T-helper 17 cell (primary cell): ENCODE data around the gene PTGDS. TPM values are rescaled to one million over a fixed set of nuclear protein-coding genes. Genes with fewer than 3 reads are reported as not detected.
A peak's percentile ranks its signal among the peaks of the same experiment; 100 is the strongest.

Experiments used
- ATAC-seq: fragments of 150-1000 bp; cut with Tn5 transposase; 2 replicates; pipeline ENCODE4 v1.10.0; 2021; ENCODE audit warnings: mild to moderate bottlenecking, moderate library complexity
- DNase-seq, 3 donors: peaks; one replicate each; pipeline versions ENCODE4 v3.0.0 to v3.0.0-alpha.2; 2020 to 2021
- H3K9me3 ChIP-seq: one replicate; pipeline ENCODE4 v1.7.0; 2013; ENCODE audit warnings: low read length, mild to moderate bottlenecking; ENCODE audit not compliant: control insufficient read depth, poor library complexity, severe bottlenecking
- H3K27ac Mint-ChIP-seq: one replicate; pipeline ENCODE4 v1.8.0; 2022; ENCODE audit warnings: mild to moderate bottlenecking, moderate library complexity, mixed read lengths
- H3K27me3 Mint-ChIP-seq: one replicate; pipeline ENCODE4 v1.8.0; 2022; ENCODE audit warnings: mixed read lengths
- H3K36me3 Mint-ChIP-seq: one replicate; pipeline ENCODE4 v1.8.0; 2022; ENCODE audit warnings: low read depth, mixed read lengths
- H3K4me1 Mint-ChIP-seq: one replicate; pipeline ENCODE4 v1.8.0; 2022; ENCODE audit warnings: mild to moderate bottlenecking, mixed read lengths
- H3K4me3 Mint-ChIP-seq: one replicate; pipeline ENCODE4 v1.8.0; 2022; ENCODE audit warnings: mild to moderate bottlenecking, moderate library complexity, mixed read lengths
- total RNA-seq, 4 donors: library from RNA in 2 of 4; stranded (reverse) in 2 of 4; gene quantifications; one replicate each; pipeline ENCODE4 v1.2.3 and lab custom pipeline; 2022 to 2026

The PTGDS gene
- total RNA-seq, 2 donors from 2014 or later, result 21.4 to 166 TPM

GRCh38 chr9:137029058-137029936, 52.0 kb downstream of the PTGDS start:
- peak overlapping the region; percentile 87 for H3K27ac Mint-ChIP-seq
- no peaks in the 10 kb centered on the region for H3K9me3 ChIP-seq
- H3K36me3 Mint-ChIP-seq, result no peaks in the 10 kb centered on the region
- ATAC-seq, result peak; percentile 45
- peak; percentile 59 to 72 (median 61) for DNase-seq
- no peaks in the 10 kb centered on the region for H3K27me3 Mint-ChIP-seq
- H3K4me3 Mint-ChIP-seq, result peak overlapping the region; percentile 94
- peaks cover 31% of the 10 kb centered on the region for H3K4me1 Mint-ChIP-seq

DNA sequence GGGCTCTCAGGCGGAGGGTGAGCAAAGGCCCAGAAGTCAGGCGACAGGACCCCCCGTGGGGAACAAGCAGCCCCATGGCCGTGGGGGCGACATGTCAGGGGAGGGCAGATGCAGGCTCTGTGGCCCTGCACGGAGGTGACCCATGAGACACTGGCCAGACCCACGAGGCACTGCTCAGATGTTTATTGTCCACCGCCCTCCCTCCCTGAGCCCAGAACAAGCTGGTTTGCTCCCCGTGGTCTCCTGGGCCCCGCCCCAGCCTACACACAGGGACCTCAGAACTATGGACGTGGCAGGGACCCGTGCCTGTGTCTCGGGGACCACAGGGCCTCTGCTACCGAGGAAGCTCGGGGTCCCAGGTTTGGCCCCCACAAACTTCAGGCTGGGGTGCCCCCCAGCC, 52.7 kb downstream of the PTGDS start:
- H3K27me3 Mint-ChIP-seq, result no peaks in the 10 kb centered on the region
- ATAC-seq, result no peak
- peaks cover 38% of the 10 kb centered on the region for H3K4me1 Mint-ChIP-seq
- H3K27ac Mint-ChIP-seq, result peak overlapping the region; percentile 87
- DNase-seq, result no peak
- no peaks in the 10 kb centered on the region for H3K9me3 ChIP-seq
- H3K4me3 Mint-ChIP-seq, result peak overlapping the region; percentile 94
- H3K36me3 Mint-ChIP-seq, result no peaks in the 10 kb centered on the region

DNA sequence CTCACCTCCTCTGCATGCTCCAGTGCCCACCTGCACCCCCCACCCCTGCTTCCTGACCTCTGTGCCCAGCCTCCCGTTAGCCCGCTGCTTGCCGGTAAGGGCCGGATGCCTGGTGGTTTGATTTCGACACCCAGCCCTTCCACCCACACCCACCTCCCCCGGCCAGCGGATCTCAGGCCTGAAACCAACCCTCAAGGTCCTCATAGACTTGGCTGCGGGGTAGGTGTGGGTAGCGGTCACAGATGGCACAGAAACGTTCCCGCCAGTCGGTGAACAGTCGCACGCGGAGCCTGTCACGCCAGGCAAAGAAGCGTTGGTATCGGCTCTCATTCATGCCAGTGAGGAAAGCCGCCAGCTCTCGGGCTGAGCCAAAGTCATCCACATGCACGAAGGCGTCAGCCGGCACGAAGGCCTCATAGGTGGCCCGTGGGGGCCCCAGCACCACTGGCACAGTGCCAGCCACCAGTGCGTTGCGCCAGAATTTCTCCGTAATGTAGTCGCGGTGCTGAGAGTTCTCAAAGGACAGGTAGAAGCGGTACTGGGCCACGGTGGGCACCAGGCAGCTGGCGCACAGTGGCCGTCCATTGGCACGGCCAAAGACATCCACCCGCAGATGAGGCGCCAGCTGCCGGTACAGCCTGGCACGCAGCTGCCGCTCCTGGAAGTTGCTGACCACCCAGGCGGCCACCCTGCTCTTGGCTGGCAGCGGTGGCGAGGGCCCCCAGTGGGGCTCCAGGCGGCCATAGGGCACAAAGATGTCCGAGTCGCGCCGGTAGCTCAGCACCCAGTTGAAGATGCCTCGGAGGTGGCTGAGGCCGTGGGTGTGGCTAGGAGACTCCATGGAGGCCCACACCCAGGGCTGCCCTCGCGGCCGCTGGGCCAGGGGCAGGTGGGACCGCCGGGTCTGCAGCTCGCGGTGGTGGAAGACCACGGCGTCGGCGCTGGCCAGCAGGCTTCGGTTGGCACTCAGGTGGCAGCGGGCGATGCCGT, 53.5 kb downstream of the PTGDS start:
- DNase-seq (no peak), ATAC-seq (no peak)
- peak overlapping the region; percentile 87 for H3K27ac Mint-ChIP-seq
- H3K36me3 Mint-ChIP-seq, result no peaks in the 10 kb centered on the region
- no peaks in the 10 kb centered on the region for H3K9me3 ChIP-seq
- H3K4me1 Mint-ChIP-seq, result peaks cover 43% of the 10 kb centered on the region
- H3K27me3 Mint-ChIP-seq, result no peaks in the 10 kb centered on the region
- peak overlapping the region; percentile 94 for H3K4me3 Mint-ChIP-seq

Other genes with a start within 250 kb of the PTGDS start
- gene LCN10, start 234.6 kb upstream of the PTGDS start, total RNA-seq, result under 1 TPM in 1 of 2 donors, not detected in 1; 0.90 TPM
- not detected for gene LCN6, start 229.0 kb upstream of the PTGDS start, total RNA-seq
- gene LCN8, start 219.3 kb upstream of the PTGDS start, total RNA-seq, result under 1 TPM in 1 of 2 donors, not detected in 1; 0.65 TPM
- not detected for gene LCN15, start 213.0 kb upstream of the PTGDS start, total RNA-seq
- 10 to 100 TPM; 16.5 to 21.8 TPM for gene TMEM141, start 186.2 kb upstream of the PTGDS start, total RNA-seq
- gene CCDC183, start 181.2 kb upstream of the PTGDS start, total RNA-seq, result 1 to 10 TPM; 1.8 to 2.2 TPM
- gene RABL6, start 169.6 kb upstream of the PTGDS start, total RNA-seq, result 10 to 100 TPM; 55.6 to 59.7 TPM
- 1 to 10 TPM; 2.9 to 3.7 TPM for gene AJM1, start 135.0 kb upstream of the PTGDS start, total RNA-seq
- 10 to 100 TPM; 33.8 to 36.2 TPM for gene PHPT1, start 128.1 kb upstream of the PTGDS start, total RNA-seq
- 1 to 10 TPM; 3.4 TPM for gene MAMDC4, start 125.2 kb upstream of the PTGDS start, total RNA-seq
- gene EDF1, start 111.2 kb upstream of the PTGDS start, total RNA-seq, result 100 to 1,000 TPM; 212 to 224 TPM
- gene TRAF2, start 91.0 kb upstream of the PTGDS start, total RNA-seq, result 10 to 100 TPM; 20.8 to 21.4 TPM
- 10 to 100 TPM; 84.3 to 88.4 TPM for gene FBXW5, start 32.8 kb upstream of the PTGDS start, total RNA-seq
- 1 to 10 TPM; 1.4 to 2.7 TPM for gene C8G, start 32.3 kb upstream of the PTGDS start, total RNA-seq
- 1 to 10 TPM; 2.6 to 4.2 TPM for gene LCN12, start 25.2 kb upstream of the PTGDS start, total RNA-seq
- 1 to 10 TPM in 1 of 2 donors, under 1 TPM in 1; 0.96 to 2.9 TPM for gene LCNL1, start 5.5 kb downstream of the PTGDS start, total RNA-seq
- gene PAXX, start 14.9 kb downstream of the PTGDS start, total RNA-seq, result 10 to 100 TPM; 85.7 to 89.9 TPM
- gene CLIC3, start 19.1 kb downstream of the PTGDS start, total RNA-seq, result 1 to 10 TPM; 1.9 to 2.1 TPM
- gene ABCA2, start 50.7 kb downstream of the PTGDS start, total RNA-seq, result 100 to 1,000 TPM; 120 to 131 TPM
- 10 to 100 TPM in 1 of 2 donors, 1 to 10 TPM in 1; 7.7 to 10.6 TPM for gene FUT7, start 54.6 kb downstream of the PTGDS start, total RNA-seq
- gene NPDC1, start 68.7 kb downstream of the PTGDS start, total RNA-seq, result 100 to 1,000 TPM; 139 to 202 TPM
- under 1 TPM in 1 of 2 donors, not detected in 1; 0.20 TPM for gene ENTPD2, start 76.6 kb downstream of the PTGDS start, total RNA-seq
- gene SAPCD2, start 93.1 kb downstream of the PTGDS start, total RNA-seq, result under 1 TPM; 0.27 to 0.39 TPM
- 10 to 100 TPM in 1 of 2 donors, 1 to 10 TPM in 1; 9.3 to 10.2 TPM for gene UAP1L1, start 100.0 kb downstream of the PTGDS start, total RNA-seq
- gene MAN1B1, start 109.5 kb downstream of the PTGDS start, total RNA-seq, result 10 to 100 TPM; 62.0 to 62.3 TPM
- gene DPP7, start 137.2 kb downstream of the PTGDS start, total RNA-seq, result 100 to 1,000 TPM; 270 to 311 TPM
- not detected for gene GRIN1, start 161.7 kb downstream of the PTGDS start, total RNA-seq
- not detected for gene LRRC26, start 192.5 kb downstream of the PTGDS start, total RNA-seq
- gene TMEM210, start 194.6 kb downstream of the PTGDS start, total RNA-seq, result not detected
- gene ANAPC2, start 211.1 kb downstream of the PTGDS start, total RNA-seq, result 100 to 1,000 TPM; 114 to 116 TPM
- 10 to 100 TPM; 39.4 to 48.3 TPM for gene SSNA1, start 211.2 kb downstream of the PTGDS start, total RNA-seq
- 1 to 10 TPM; 5.7 to 6.3 TPM for gene TPRN, start 223.2 kb downstream of the PTGDS start, total RNA-seq
- 10 to 100 TPM; 21.3 to 21.4 TPM for gene TMEM203, start 228.1 kb downstream of the PTGDS start, total RNA-seq
- gene NDOR1, start 228.2 kb downstream of the PTGDS start, total RNA-seq, result 10 to 100 TPM; 24.0 to 30.7 TPM
- 1 to 10 TPM; 1.2 to 5.3 TPM for gene RNF208, start 244.7 kb downstream of the PTGDS start, total RNA-seq
- under 1 TPM in 1 of 2 donors, not detected in 1; 0.52 TPM for gene CYSRT1, start 247.7 kb downstream of the PTGDS start, total RNA-seq
- not detected for gene RNF224, start 250.0 kb downstream of the PTGDS start, total RNA-seq